MCF 10A (cell line): ENCODE data around the gene KIRREL3. TPM values are rescaled to one million over a fixed set of nuclear protein-coding genes. Genes with fewer than 3 reads are reported as not detected.

ENCODE experiments used
- BruUV-seq: library from RNA; stranded (reverse); fragments of 400-500 nt; replicated peaks from 2 replicates; lab custom pipeline; 2021; lab: Mats Ljungman, UMichigan
- CTCF ChIA-PET: fragments of 300-600 bp; sonication (Branson Sonifier 250); formaldehyde crosslinking; extraction: SDS; loops from one replicate; lab custom pipeline; 2021; ENCODE audit warnings: antibody characterized with exemption, inconsistent platforms; lab: Yijun Ruan, JAX
- POLR2A ChIA-PET: fragments of 300-600, 350-650 bp; sonication (Branson Sonifier 250); formaldehyde crosslinking; extraction: SDS; loops from one replicate; lab custom pipeline; 2020; ENCODE audit warnings: antibody characterized with exemption, inconsistent platforms; lab: Yijun Ruan, JAX
- DNase-seq: peaks from one replicate; pipeline ENCODE4 v3.0.0-alpha.2; 2018; ENCODE audit not compliant: unreplicated experiment
- H3K27ac Mint-ChIP-seq: one replicate; pipeline ENCODE4 v1.8.0; 2022; ENCODE audit warnings: mild to moderate bottlenecking, low read depth, mixed read lengths; ENCODE audit not compliant: unreplicated experiment
- H3K27me3 Mint-ChIP-seq: one replicate; pipeline ENCODE4 v1.8.0; 2022; ENCODE audit warnings: mixed read lengths; ENCODE audit not compliant: insufficient read depth, unreplicated experiment
- H3K36me3 Mint-ChIP-seq: one replicate; pipeline ENCODE4 v1.8.0; 2022; ENCODE audit warnings: mild to moderate bottlenecking, moderate library complexity, mixed read lengths; ENCODE audit not compliant: insufficient read depth, unreplicated experiment
- H3K4me1 Mint-ChIP-seq: one replicate; pipeline ENCODE4 v1.8.0; 2022; ENCODE audit warnings: mixed read lengths; ENCODE audit not compliant: insufficient read depth, unreplicated experiment
- H3K4me3 Mint-ChIP-seq: one replicate; pipeline ENCODE4 v1.8.0; 2022; ENCODE audit warnings: mild to moderate bottlenecking, moderate library complexity, mixed read lengths; ENCODE audit not compliant: unreplicated experiment
- H3K9me3 Mint-ChIP-seq: one replicate; pipeline ENCODE4 v1.8.0; 2022; ENCODE audit warnings: mixed read lengths; ENCODE audit not compliant: unreplicated experiment
- CTCF ChIP-seq: fragments of 200-600 bp; IDR thresholded peaks from one replicate; pipeline ENCODE4 v1.8.0; 2022; ENCODE audit warnings: antibody characterized with exemption, mild to moderate bottlenecking; ENCODE audit not compliant: unreplicated experiment
- intact Hi-C: fragments of 100-400 bp; cut with micrococcal nuclease; formaldehyde crosslinking; loops from 2 replicates; pipeline ENCODE4 v1.14.1; 2022
- total RNA-seq: library from RNA; stranded (reverse); gene quantifications from 2 replicates; pipeline ENCODE4 v1.2.3, GENCODE V29; 2022

Gene KIRREL3
- total RNA-seq, 1 experiment from 2014 or later = not detected

- no peak for TF ChIP-seq CTCF
- POLR2A ChIA-PET = no interaction called here
- H3K9me3 Mint-ChIP-seq = no peaks in the 10 kb centered on the region
- no peak for DNase-seq
- intact Hi-C loops = no loop called here
- H3K27ac Mint-ChIP-seq = no peak overlapping the region
- BruUV-seq = no TSS peak
- CTCF ChIA-PET = interaction anchor here (1.7 to 1.8 kb wide), 2 partner anchors 15 kb away, joined by 5 to 6 read pairs; no protein-coding TSS in a partner anchor
- no peak overlapping the region for H3K4me3 Mint-ChIP-seq
- no peaks in the 10 kb centered on the region for H3K36me3 Mint-ChIP-seq
- H3K4me1 Mint-ChIP-seq = no peaks in the 10 kb centered on the region
- peaks cover 25% of the 10 kb centered on the region for H3K27me3 Mint-ChIP-seq
Measured at GRCh38 chr11:126495281-126496220, 505.0 kb downstream of the KIRREL3 start.

- POLR2A ChIA-PET = no interaction called here
- no TSS peak for BruUV-seq
- H3K36me3 Mint-ChIP-seq = no peaks in the 10 kb centered on the region
- CTCF ChIA-PET = interaction anchor here (1.7 kb wide), 1 partner anchor 14 kb away, joined by 5 read pairs; no protein-coding TSS in a partner anchor
- H3K27ac Mint-ChIP-seq = no peak overlapping the region
- TF ChIP-seq CTCF = no peak
- H3K4me3 Mint-ChIP-seq = no peak overlapping the region
- peaks cover 25% of the 10 kb centered on the region for H3K27me3 Mint-ChIP-seq
- DNase-seq = no peak
- intact Hi-C loops = no loop called here
- H3K9me3 Mint-ChIP-seq = no peaks in the 10 kb centered on the region
- H3K4me1 Mint-ChIP-seq = no peaks in the 10 kb centered on the region
Measured at GRCh38 chr11:126494831-126495230, 505.7 kb downstream of the KIRREL3 start.

- H3K4me3 Mint-ChIP-seq = no peak overlapping the region
- H3K36me3 Mint-ChIP-seq = no peaks in the 10 kb centered on the region
- H3K4me1 Mint-ChIP-seq = no peaks in the 10 kb centered on the region
- H3K27me3 Mint-ChIP-seq = peaks cover 20% of the 10 kb centered on the region
- ChIA-PET POLR2A (no interaction called here), CTCF (no interaction called here)
- TF ChIP-seq CTCF = no peak
- no peaks in the 10 kb centered on the region for H3K9me3 Mint-ChIP-seq
- intact Hi-C loops = no loop called here
- no peak for DNase-seq
- no TSS peak for BruUV-seq
- no peak overlapping the region for H3K27ac Mint-ChIP-seq
Measured at GRCh38 chr11:126492331-126493082, 508.1 kb downstream of the KIRREL3 start.

GRCh38 chr11:126491092-126491491 is 509.5 kb downstream of the KIRREL3 start:
- no TSS peak for BruUV-seq
- intact Hi-C loops = no loop called here
- CTCF ChIA-PET = no interaction called here
- H3K9me3 Mint-ChIP-seq = no peaks in the 10 kb centered on the region
- no peak overlapping the region for H3K27ac Mint-ChIP-seq
- H3K27me3 Mint-ChIP-seq = peaks cover 9% of the 10 kb centered on the region
- no peak for DNase-seq
- no peak for TF ChIP-seq CTCF
- no peaks in the 10 kb centered on the region for H3K36me3 Mint-ChIP-seq
- POLR2A ChIA-PET = no interaction called here
- H3K4me3 Mint-ChIP-seq = no peak overlapping the region
- no peaks in the 10 kb centered on the region for H3K4me1 Mint-ChIP-seq
